DOHH2 (cell line): ENCODE results near the gene TM9SF2.

Source experiments
- EZH2phosphoT487 ChIP-seq: fragments of 200-600 bp; sonication (generic); IDR thresholded peaks from 2 replicates; pipeline ENCODE4 v1.6.1; 2017; ENCODE audit warnings: borderline replicate concordance, mild to moderate bottlenecking, antibody characterized with exemption, low read length, moderate library complexity, mixed read lengths
- TF ChIP-seq, protein P1 (sequence below): fragments of 200-600 bp; sonication (generic); IDR thresholded peaks from one replicate; pipeline ENCODE4 v1.5.1; 2014; ENCODE audit warnings: antibody characterized with exemption, mild to moderate bottlenecking, low read depth, low read length; ENCODE audit not compliant: poor library complexity, severe bottlenecking

DNA sequence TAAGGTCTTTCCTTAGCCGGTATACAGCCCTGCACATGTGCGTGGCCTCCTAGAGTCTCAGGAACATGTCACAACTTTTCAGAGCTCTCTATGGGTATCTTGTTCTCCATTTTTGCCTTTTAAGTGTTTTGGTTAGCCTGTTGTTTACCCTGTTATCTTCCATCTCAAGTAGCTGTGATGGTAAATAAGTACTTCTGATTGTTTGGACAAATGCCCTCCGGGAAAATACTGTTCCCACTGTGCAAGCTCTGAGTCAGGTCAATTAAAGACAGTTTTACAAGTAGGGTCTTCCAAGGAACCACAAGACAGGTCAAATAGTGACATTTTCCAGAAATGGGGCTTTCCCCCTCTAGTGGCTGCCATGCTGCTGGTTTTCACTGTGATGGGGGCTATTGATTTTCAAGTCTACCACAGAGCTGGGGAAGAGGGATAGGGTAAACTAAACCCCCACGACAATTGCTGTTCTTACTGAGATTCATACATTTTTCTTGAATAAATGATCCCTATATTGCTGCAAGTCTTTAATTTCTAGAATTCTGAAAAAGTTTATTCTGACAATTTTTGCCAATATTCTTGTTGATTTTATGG, 109.5 kb downstream of the TM9SF2 start:
- TF ChIP-seq, protein P1, sequence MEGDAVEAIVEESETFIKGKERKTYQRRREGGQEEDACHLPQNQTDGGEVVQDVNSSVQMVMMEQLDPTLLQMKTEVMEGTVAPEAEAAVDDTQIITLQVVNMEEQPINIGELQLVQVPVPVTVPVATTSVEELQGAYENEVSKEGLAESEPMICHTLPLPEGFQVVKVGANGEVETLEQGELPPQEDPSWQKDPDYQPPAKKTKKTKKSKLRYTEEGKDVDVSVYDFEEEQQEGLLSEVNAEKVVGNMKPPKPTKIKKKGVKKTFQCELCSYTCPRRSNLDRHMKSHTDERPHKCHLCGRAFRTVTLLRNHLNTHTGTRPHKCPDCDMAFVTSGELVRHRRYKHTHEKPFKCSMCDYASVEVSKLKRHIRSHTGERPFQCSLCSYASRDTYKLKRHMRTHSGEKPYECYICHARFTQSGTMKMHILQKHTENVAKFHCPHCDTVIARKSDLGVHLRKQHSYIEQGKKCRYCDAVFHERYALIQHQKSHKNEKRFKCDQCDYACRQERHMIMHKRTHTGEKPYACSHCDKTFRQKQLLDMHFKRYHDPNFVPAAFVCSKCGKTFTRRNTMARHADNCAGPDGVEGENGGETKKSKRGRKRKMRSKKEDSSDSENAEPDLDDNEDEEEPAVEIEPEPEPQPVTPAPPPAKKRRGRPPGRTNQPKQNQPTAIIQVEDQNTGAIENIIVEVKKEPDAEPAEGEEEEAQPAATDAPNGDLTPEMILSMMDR, result no peak
- no peak for TF ChIP-seq EZH2phosphoT487
